Stimulated activated CD4-positive, alpha-beta T cell treated with anti-CD3 and anti-CD28 coated beads, Interleukin-12 subunit alpha, Interleukin-12 subunit beta, amount 100 ng/mL, for 24 hours (primary cell): ENCODE measurements around the gene CTNNA2.

Source experiments
- DNase-seq, 2 experiments: peaks; one replicate each; pipeline ENCODE4 v3.0.0-alpha.2; 2020; ENCODE audit warnings: low read depth in 2 of 2

CTNNA2 gene

DNA sequence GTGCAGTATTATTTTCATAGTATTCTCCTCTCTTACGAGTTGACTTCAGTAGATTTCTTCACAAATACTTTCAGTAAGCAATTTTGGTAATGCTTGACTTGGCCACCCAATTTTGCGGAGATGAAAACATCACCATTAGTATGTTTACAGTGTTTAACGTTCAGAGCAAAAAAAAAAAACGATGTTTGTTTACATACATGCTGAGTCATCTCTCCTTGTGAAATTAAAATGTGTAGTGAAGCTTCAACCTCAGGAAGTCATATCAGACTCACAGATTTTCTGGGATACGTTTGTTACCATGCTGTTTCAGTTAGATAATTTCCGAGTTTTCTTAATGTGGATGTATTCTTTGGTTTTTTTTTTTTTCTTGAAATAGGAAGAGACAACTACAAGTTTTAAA, 100.1 kb downstream of the CTNNA2 start:
- DNase-seq, result no peak

GRCh38 chr2:79619442-79619841, 106.6 kb downstream of the CTNNA2 start:
- DNase-seq, result no peak

- no peak for DNase-seq
Measured at GRCh38 chr2:79619976-79620375, 107.1 kb downstream of the CTNNA2 start.

GRCh38 chr2:79620679-79621078, 107.8 kb downstream of the CTNNA2 start:
- no peak for DNase-seq

- no peak for DNase-seq
Measured at GRCh38 chr2:79621252-79621651, 108.4 kb downstream of the CTNNA2 start.

- no peak for DNase-seq
Measured at GRCh38 chr2:79621755-79622154, 108.9 kb downstream of the CTNNA2 start.

- no peak for DNase-seq
Measured at GRCh38 chr2:79622508-79622907, 109.7 kb downstream of the CTNNA2 start.

DNA sequence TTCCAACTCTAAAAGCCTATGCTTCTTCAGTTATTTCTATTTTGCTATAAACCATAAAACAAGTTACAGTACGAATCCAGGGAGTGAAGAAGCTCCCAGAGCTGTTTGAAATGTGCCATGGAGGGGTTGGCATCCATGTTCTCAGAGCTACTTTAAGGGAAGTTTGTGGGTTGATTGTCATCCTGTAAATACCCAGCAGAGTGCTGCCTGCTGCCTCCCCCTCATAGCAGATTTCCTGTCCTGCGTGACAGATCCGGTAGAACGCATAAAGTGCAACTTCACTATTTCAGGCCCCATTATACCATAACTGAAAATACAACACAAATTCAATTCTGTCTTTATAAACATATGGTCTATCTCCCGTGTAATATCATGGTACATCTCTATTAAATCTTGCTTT, 114.4 kb downstream of the CTNNA2 start:
- no peak for DNase-seq

DNA sequence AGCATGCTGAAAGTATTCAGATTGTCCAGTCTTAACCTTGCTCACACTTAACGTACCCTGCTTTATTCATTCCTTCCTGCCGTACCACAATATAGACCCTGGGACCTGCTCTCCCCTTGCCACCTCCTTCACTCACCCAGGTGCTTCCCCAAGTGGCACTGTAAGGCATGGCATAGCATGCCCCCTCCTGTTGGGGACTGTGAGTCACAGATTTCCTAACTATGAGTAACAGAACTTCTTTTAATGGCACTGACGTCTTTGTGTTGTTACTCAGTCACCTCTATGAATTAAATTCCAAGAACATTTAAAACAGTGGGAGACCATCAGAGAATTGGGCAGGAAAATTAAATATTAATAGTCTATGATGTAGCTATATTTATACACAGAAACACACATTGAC, 117.2 kb downstream of the CTNNA2 start:
- no peak for DNase-seq

GRCh38 chr2:79630972-79631557, 118.2 kb downstream of the CTNNA2 start:
- DNase-seq, result no peak

DNA sequence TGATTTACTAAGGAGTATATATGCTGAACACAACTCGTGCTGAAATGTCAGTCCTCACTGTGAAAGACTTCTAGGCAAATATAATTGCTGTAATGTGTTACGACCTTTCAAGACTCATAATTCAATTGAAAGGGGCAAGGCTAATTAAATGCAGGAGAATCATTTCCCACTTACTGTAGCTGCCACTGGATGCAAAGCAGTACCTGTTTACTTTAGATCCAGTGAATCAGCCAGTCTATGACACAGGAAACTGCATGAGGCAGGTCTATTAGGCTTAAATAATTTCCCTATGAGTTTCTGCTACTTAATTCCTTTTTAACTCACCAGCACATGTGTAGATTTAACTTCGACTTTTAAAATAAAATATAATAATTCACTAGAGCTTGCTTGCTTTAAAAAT, 125.6 kb downstream of the CTNNA2 start:
- DNase-seq, result no peak

- DNase-seq, result no peak
Measured at GRCh38 chr2:79638954-79639353, 126.1 kb downstream of the CTNNA2 start.

- DNase-seq, result no peak
Measured at GRCh38 chr2:79640001-79640400, 127.2 kb downstream of the CTNNA2 start.

- no peak for DNase-seq
Measured at GRCh38 chr2:79649531-79649930, 136.7 kb downstream of the CTNNA2 start.

DNA sequence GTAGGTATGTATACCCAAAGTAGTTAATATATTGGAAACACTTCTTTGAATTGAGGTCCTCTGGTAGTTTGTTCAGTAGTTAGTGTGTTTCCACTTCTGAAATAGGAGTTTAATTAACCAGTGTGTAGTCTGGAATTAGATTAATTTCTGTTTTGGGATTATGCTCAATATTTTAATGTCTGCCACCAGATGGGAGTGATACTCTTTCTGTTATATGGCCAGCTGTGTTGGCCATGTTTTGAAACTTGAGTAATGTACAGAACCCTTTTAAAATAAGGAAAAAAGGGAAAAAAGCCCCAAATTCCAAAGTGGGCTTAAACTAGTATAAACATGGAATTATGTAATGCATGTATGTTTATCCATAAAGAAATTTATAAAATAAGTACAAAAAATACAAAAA, 147.7 kb downstream of the CTNNA2 start:
- no peak for DNase-seq

GRCh38 chr2:79665091-79665490, 152.2 kb downstream of the CTNNA2 start:
- no peak for DNase-seq

- no peak for DNase-seq
Measured at GRCh38 chr2:79666430-79666829, 153.6 kb downstream of the CTNNA2 start.

- no peak for DNase-seq
Measured at GRCh38 chr2:79669714-79670113, 156.9 kb downstream of the CTNNA2 start.

DNA sequence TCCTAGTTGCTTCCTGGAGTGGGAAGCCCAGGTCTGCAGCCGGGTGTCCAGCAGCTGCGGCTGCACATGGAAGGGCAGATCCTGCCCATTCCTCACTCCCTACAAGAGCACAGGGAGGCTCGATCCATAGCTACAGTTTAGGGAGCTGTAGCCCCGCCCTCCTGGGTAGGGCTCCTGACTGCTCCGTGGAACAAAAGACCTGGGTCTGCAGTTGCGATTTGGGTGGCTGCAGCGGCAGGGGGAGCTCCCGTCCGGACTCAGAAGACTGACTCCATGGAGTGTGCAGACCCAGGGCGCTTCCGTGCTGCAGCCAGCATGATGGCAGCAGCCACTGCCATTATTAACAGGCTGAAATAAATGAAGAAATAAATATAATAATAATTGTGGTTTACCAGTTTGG, 157.3 kb downstream of the CTNNA2 start:
- no peak for DNase-seq

GRCh38 chr2:79686884-79687283, 174.0 kb downstream of the CTNNA2 start:
- DNase-seq, result no peak

DNA sequence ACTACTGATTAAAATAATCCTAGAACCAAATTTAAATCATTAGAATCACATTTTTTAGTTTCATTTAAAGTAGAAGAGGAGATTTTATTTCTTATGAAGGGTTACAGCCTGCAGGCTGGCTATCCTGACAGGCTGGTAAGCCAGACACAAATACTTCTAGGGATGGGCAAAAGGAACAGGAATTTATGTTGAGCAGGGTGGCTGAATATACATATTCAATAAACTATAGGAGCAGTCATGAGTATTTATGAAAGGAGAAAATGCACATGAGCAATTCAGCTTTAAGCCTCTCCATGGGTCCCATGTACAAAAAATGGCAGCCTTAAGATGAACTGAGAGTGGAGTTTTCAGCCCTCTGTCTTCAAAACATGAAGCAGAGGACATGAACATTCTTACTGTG, 182.4 kb downstream of the CTNNA2 start:
- DNase-seq, result no peak

DNA sequence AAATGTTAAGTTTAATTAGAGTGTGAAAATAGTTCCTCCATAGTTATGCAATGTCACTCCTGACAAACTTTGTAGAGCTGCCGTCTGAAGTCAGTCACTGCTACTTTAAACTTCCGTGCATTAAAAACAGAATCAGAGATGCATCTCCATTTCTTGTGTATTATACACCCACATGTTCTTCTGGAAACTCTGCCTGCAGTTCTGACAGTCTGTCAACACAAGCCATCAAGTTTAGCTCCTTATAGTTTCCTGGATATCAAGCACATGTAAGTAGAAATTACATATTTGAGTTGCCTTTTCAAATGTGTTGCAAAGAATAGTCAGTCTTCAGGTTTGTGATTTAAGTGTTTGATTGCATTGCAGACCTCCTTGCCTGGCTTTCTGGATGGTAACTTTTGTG, 184.3 kb downstream of the CTNNA2 start:
- DNase-seq, result no peak

DNA sequence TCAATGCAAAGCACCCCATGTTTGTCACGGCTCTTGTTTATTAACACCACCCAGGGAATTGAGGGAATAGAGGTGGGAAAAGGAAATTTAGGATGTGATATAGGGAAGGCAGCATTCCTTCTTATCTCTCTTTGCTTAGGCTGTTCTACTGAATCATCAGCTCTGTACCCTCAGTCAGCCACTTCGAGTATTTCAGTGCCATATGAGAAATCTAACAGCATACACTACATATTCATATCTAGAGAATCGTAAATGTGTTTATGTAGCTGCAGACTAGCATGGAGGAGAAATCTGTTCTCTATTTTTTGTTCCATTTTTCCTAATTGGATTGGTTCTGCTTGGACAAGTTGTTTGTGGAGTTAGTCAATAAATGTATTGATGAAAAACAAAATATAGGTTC, 187.8 kb downstream of the CTNNA2 start:
- no peak for DNase-seq

GRCh38 chr2:79702905-79703304, 190.1 kb downstream of the CTNNA2 start:
- DNase-seq, result no peak

GRCh38 chr2:79711098-79711497, 198.2 kb downstream of the CTNNA2 start:
- DNase-seq, result no peak
